ENCODE results near the gene ZHX3. TPM values are rescaled to one million over a fixed set of nuclear protein-coding genes. Genes with fewer than 3 reads are reported as not detected.

ZHX3 gene
- total RNA-seq, 1 experiment from 2014 or later, result 22.7 TPM

DNA sequence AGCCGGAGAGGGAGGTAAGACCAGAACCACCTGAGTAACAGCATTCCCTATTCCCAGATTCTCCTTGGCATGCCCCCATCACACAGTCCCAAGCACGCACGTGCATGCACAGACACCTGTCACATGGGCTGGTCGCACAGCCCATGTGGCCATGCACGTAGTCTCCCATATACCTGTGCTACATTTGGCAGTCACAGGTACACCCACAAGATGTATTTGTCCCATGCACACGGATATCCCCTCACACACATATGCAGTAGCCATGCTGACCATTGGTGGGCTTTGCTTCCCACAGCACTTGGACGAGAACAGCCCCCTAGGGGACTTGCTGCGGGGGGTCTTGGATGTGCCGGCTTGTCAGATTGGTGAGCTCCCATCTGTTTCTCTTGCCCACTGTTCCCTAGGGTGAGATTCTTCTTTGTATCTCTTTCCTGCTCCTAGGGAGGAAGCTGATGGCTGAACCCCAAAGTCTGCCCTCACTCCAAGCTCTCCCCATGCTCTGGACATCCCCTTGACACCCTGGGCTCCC is 148.3 kb downstream of the ZHX3 start:
- TF ChIP-seq, protein P1, sequence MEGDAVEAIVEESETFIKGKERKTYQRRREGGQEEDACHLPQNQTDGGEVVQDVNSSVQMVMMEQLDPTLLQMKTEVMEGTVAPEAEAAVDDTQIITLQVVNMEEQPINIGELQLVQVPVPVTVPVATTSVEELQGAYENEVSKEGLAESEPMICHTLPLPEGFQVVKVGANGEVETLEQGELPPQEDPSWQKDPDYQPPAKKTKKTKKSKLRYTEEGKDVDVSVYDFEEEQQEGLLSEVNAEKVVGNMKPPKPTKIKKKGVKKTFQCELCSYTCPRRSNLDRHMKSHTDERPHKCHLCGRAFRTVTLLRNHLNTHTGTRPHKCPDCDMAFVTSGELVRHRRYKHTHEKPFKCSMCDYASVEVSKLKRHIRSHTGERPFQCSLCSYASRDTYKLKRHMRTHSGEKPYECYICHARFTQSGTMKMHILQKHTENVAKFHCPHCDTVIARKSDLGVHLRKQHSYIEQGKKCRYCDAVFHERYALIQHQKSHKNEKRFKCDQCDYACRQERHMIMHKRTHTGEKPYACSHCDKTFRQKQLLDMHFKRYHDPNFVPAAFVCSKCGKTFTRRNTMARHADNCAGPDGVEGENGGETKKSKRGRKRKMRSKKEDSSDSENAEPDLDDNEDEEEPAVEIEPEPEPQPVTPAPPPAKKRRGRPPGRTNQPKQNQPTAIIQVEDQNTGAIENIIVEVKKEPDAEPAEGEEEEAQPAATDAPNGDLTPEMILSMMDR (IDR thresholded peaks at IDR 0.05; ENCODE audit: unreplicated experiment), result no peak
- no TSS peak for BruUV-seq (replicated peaks)
- CTCF ChIA-PET, result interaction anchor here (1.3 to 1.9 kb wide), 2 partner anchors 20 to 34 kb away, joined by 3 to 5 read pairs; no protein-coding TSS in a partner anchor
- intact Hi-C loops (cut with micrococcal nuclease; ENCODE audit: unreplicated experiment), result no loop called here
- Mint-ChIP-seq H3K4me1 (ENCODE audit: low read depth, unreplicated experiment) (no peaks in the 10 kb centered on the region), H3K27ac (ENCODE audit: unreplicated experiment) (no peak overlapping the region), H3K9me3 (ENCODE audit: low read depth, unreplicated experiment) (no peaks in the 10 kb centered on the region), H3K27me3 (ENCODE audit: unreplicated experiment) (no peaks in the 10 kb centered on the region), H3K4me3 (ENCODE audit: low read depth, unreplicated experiment) (no peak overlapping the region), H3K36me3 (ENCODE audit: insufficient read depth, unreplicated experiment) (peaks cover 28% of the 10 kb centered on the region)
- no peak for DNase-seq

DNA sequence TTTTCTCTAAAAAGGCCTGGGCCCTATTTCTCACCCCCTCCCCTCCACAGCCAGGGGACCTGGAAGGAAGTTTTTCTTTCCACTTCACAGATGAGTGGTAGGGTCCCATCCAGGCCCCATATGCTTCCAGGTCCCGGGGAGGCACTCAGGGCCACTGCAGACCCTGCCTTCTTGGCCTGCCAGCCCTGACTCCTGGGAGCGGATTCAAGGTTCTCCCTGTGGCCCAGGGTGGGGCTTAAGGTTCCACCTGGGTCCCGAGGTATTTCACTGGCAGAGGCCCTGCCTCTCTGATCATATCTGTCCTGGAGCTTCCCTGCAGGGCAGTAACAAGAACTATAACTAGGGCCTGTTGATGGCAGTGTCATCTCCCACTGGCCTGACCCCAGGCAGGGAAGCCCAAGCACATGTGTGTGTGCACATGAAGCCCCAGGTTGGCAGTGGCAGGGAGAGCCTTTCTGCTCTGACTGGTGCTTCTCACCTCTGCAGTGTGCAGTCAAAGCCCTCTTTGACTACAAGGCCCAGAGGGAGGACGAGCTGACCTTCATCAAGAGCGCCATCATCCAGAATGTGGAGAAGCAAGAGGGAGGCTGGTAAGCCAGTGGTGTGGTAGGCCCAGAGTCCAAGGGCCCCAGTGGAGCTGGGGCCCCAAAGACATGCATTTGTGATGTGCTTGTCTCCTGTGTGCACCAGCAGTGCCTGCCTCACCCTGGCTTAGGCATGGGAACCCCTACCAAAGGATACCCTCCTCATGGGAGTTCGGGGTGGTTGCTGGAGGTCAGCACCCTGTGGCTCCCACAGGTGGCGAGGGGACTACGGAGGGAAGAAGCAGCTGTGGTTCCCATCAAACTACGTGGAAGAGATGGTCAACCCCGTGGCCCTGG is 149.0 kb downstream of the ZHX3 start:
- Mint-ChIP-seq H3K4me3 (ENCODE audit: low read depth, unreplicated experiment) (no peak overlapping the region), H3K9me3 (ENCODE audit: low read depth, unreplicated experiment) (no peaks in the 10 kb centered on the region), H3K36me3 (ENCODE audit: insufficient read depth, unreplicated experiment) (peaks cover 28% of the 10 kb centered on the region), H3K27ac (ENCODE audit: unreplicated experiment) (no peak overlapping the region), H3K4me1 (ENCODE audit: low read depth, unreplicated experiment) (no peaks in the 10 kb centered on the region), H3K27me3 (ENCODE audit: unreplicated experiment) (no peaks in the 10 kb centered on the region)
- intact Hi-C loops (cut with micrococcal nuclease; ENCODE audit: unreplicated experiment), result no loop called here
- no peak for DNase-seq
- no TSS peak for BruUV-seq (replicated peaks)
- CTCF ChIA-PET, result no interaction called here
- TF ChIP-seq, protein P1 (IDR thresholded peaks at IDR 0.05; ENCODE audit: unreplicated experiment), result no peak

DNA sequence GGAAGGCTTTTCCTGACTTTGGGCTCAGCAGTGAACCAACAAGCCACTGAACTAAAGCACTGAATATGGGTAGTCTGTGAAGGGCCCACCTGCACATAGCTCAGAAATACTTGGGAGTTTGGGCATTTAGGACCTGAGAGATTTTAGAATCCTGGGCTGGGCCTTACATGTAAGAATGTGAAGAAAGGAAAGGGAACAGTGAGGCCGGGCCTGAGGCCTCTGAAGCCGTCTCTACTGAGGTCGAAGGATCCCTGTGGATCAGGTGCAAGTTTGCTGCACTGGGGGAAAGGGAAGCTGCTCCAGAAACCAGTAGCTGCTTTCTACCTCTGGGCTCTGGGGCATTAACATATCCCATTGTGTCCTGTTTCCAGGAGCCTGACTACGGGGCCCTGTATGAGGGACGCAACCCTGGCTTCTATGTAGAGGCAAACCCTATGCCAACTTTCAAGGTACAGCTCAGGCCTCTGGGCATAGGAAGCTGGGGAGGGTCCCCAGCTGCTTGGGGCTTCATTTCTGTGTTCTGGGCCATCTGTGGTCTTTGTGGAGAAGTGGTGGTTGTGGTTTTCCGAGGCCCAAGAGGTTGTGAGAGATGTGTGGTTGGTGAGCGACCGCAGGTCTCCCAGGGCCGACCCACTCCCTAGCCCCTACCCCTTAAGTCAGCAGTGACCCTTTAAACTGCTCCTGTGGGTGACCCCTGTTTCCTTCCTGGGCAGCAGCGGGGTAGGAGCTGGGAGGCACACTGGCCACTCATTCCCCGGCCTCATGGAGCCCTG is 149.9 kb downstream of the ZHX3 start:
- peaks cover 28% of the 10 kb centered on the region for H3K36me3 Mint-ChIP-seq (ENCODE audit: insufficient read depth, unreplicated experiment)
- BruUV-seq (replicated peaks), result no TSS peak

GRCh38 chr20:41167118-41167470 is 150.4 kb downstream of the ZHX3 start:
- Mint-ChIP-seq H3K27me3 (ENCODE audit: unreplicated experiment) (no peaks in the 10 kb centered on the region), H3K4me3 (ENCODE audit: low read depth, unreplicated experiment) (no peak overlapping the region), H3K27ac (ENCODE audit: unreplicated experiment) (no peak overlapping the region), H3K9me3 (ENCODE audit: low read depth, unreplicated experiment) (no peaks in the 10 kb centered on the region), H3K36me3 (ENCODE audit: insufficient read depth, unreplicated experiment) (peaks cover 28% of the 10 kb centered on the region), H3K4me1 (ENCODE audit: low read depth, unreplicated experiment) (no peaks in the 10 kb centered on the region)
- intact Hi-C loops (cut with micrococcal nuclease; ENCODE audit: unreplicated experiment), result no loop called here
- TF ChIP-seq, protein P1 (IDR thresholded peaks at IDR 0.05; ENCODE audit: unreplicated experiment), result no peak
- CTCF ChIA-PET, result no interaction called here
- DNase-seq, result no peak
- BruUV-seq (replicated peaks), result no TSS peak

More for the DNA sequence above, 149.9 kb downstream of the ZHX3 start:
- intact Hi-C loops (cut with micrococcal nuclease; ENCODE audit: unreplicated experiment), result no loop called here
- no peak overlapping the region for H3K27ac Mint-ChIP-seq (ENCODE audit: unreplicated experiment)
- no peaks in the 10 kb centered on the region for H3K27me3 Mint-ChIP-seq (ENCODE audit: unreplicated experiment)
- CTCF ChIA-PET, result no interaction called here
- H3K4me3 Mint-ChIP-seq (ENCODE audit: low read depth, unreplicated experiment), result no peak overlapping the region
- DNase-seq, result no peak
- TF ChIP-seq, protein P1 (IDR thresholded peaks at IDR 0.05; ENCODE audit: unreplicated experiment), result no peak
- no peaks in the 10 kb centered on the region for H3K9me3 Mint-ChIP-seq (ENCODE audit: low read depth, unreplicated experiment)
- no peaks in the 10 kb centered on the region for H3K4me1 Mint-ChIP-seq (ENCODE audit: low read depth, unreplicated experiment)
